ENCODE measurements around the gene RBKS.

DNA sequence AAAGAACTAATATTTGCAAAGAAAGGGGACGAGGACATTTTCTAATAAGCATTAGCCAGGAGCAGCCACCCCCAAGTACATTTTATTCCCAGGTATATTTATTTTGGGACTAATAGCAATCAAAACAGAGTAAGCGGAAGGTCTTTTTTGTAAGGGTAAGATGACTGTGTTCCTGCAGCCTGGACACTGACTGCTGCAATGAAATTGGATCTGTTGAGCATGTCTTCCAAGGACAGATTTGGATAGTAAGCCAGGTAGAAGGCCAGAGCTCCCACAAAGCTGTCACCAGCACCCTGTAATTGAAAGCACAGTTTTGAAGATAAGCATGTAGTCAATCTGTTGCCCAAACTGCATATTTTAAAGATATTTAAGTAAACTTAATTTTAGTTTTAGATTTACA, 108.7 kb downstream of the RBKS start:
- TF ChIP-seq, protein P1, sequence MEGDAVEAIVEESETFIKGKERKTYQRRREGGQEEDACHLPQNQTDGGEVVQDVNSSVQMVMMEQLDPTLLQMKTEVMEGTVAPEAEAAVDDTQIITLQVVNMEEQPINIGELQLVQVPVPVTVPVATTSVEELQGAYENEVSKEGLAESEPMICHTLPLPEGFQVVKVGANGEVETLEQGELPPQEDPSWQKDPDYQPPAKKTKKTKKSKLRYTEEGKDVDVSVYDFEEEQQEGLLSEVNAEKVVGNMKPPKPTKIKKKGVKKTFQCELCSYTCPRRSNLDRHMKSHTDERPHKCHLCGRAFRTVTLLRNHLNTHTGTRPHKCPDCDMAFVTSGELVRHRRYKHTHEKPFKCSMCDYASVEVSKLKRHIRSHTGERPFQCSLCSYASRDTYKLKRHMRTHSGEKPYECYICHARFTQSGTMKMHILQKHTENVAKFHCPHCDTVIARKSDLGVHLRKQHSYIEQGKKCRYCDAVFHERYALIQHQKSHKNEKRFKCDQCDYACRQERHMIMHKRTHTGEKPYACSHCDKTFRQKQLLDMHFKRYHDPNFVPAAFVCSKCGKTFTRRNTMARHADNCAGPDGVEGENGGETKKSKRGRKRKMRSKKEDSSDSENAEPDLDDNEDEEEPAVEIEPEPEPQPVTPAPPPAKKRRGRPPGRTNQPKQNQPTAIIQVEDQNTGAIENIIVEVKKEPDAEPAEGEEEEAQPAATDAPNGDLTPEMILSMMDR (IDR thresholded peaks at IDR 0.05), result no peak
- TF ChIP-seq POLR2A (IDR thresholded peaks at IDR 0.05), result no peak

Measured in Peyer's patch (tissue), 4 donors.